ENCODE measurements around the gene KIAA1549.
"Not testable (repeated sequence)": the region's sequence is repeated elsewhere in the genome, so short reads cannot be mapped to it uniquely, and the experiment has no call there.

The KIAA1549 gene

DNA sequence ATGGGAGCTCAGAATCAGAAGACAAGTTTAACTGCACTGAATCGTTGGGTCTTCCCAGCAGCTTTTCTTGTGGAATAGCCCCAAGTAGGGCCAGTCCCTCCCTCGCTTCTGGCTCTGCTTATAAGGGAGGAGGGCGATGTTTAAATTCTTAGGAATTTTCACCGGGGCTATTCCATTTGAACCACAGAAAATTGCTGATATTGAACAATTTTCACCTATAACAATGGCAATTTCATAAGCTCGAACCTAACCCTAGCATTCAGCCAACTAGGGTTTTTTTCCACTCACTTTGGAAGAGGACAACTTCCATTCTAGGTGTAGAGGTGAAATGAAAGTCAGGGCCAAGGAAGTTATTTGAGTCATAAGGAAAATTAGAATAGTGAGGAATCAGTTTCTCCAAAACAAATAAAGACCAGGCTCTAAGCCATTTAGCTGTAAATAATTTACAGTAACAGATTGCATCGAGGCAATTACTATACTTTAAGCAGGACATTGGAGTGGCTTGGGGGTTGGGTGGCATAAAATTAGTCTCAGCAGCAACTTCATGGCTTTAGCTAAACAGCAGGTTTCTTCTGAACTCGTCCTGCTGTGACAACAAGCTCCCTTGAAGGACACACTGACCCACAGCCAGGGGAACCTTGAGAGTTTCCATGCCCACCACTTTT lies 181.7 kb downstream of the KIAA1549 start:
- DNase-seq = no peak

DNA sequence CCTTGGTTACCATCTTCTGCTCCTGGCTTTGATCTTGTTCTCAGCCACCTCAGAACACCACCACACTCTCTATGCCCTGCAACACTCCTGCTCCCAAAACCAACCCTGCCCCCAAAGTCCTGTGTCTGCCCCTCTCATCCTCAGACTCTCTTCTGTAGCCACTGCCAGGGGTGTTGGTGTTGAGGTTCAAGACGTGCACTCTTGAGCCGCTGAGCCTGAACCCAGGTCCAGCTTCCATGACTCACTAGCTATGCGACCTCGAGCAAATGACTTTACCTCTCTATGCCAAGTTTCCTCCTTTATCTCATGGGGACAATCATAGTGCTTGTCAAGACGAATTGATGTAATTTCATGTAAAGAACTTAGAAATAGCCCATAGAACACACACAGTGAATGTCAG lies 182.4 kb downstream of the KIAA1549 start:
- DNase-seq = no peak

GRCh38 chr7:138797715-138798320 lies 183.4 kb downstream of the KIAA1549 start, which contains the start of the genes ATP6V0A4 and TMEM213:
Gene ATP6V0A4 (minus strand): TSS chr7:138798196. CDS start chr7:138771247, 26,949 bp downstream.
Gene TMEM213 (plus strand): TSS chr7:138797994. CDS start chr7:138798105, 111 bp downstream.
- no peak for DNase-seq

DNA sequence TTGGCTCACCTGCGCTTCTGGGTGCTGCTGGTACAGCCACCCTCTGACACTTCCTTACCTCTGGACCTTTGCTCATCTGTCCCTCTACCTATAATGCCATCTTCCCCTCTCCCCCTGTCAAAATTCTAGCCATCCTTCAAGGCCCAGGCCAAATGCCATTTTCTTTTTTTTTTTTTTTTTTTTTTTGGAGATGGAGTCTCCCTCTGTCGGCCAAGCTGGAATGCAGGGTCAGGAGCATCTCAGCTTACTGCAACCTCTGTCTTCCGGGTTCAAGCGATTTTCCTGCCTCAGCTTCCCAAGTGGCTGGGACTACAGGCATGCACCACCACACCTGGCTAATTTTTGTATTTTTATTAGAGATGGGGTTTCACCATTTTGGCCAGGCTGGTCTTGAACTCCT lies 184.1 kb downstream of the KIAA1549 start:
- not testable (repeated sequence) for DNase-seq

DNA sequence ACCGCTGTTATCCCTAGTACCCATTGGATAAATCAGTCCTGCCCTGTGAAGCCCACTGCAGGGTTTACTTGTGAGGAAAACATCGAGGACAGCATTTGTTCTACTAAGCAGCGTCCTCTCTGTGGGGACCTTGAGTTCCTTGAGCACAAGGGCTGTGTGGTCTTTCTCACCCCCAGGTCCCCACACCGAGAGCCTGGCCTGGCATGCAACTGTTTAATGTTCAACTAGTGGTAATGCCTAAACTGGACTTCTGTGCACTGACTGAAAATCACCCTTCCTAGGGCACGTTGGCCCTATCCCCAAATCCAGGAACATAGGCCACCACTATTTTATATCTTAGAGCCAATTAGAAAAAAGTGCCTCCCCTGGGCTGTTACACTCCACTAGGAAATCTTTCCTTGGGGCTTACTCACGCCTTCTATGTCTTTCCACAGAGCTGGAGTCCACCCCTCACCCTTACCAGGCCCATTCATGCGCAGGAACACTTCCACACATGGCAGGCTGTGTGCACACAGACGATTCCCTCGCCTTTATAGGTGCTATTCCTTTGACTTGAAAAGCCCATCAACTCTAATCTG lies 185.1 kb downstream of the KIAA1549 start:
- DNase-seq = no peak

GRCh38 chr7:138785587-138786437 lies 195.4 kb downstream of the KIAA1549 start:
- DNase-seq = no peak

DNA sequence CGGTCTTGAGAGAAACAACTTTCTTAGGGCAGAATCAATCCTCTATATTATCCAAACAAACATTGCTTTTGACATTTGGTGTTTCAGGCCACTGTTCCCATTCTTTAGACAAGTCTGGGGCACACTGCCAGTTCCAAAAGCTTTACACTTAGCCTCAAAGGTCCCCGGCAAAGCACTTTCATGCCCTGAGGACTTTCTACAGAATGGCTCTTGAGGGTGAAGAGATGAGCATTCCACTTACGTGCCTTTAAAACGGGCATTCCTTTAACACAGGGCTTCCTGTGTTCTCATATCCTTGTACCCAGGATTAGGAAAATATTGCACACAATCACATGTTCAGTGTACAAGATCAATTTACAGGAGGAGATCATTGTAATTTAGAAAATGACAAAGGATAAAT lies 196.5 kb downstream of the KIAA1549 start:
- no peak for DNase-seq
